Liver (tissue), 9 donors: ENCODE results near the gene AIG1. TPM values are rescaled to one million over a fixed set of nuclear protein-coding genes. Genes with fewer than 3 reads are reported as not detected.
A peak's percentile ranks its signal among the peaks of the same experiment; 100 is the strongest.

Source experiments
- DNase-seq: peaks from one replicate; pipeline ENCODE4 v3.0.0-alpha.2; 2017; ENCODE audit warnings: low spot score
- H3K27ac ChIP-seq, 2 donors: one replicate each; pipeline ENCODE4 v1.7.0; 2013; ENCODE audit warnings: inconsistent platforms in 2 of 2, low read length in 2 of 2, control low read depth in 1 of 2, low read depth in 1 of 2, mild to moderate bottlenecking in 1 of 2
- H3K27me3 ChIP-seq, 4 donors: one replicate each; pipeline versions ENCODE4 v1.6.1 to v1.7.0; 2013; ENCODE audit warnings: low read length in 3 of 4, inconsistent platforms in 1 of 4, mild to moderate bottlenecking in 1 of 4, moderate library complexity in 1 of 4; ENCODE audit not compliant: control insufficient read depth in 4 of 4, insufficient read depth in 4 of 4
- H3K36me3 ChIP-seq, 4 donors: one replicate each; pipeline versions ENCODE4 v1.6.1 to v1.7.0; 2013; ENCODE audit warnings: low read length in 3 of 4, mild to moderate bottlenecking in 3 of 4, low read depth in 1 of 4, moderate library complexity in 1 of 4; ENCODE audit not compliant: control insufficient read depth in 4 of 4, insufficient read depth in 3 of 4
- H3K4me1 ChIP-seq, 4 donors: one replicate each; pipeline versions ENCODE4 v1.6.1 to v1.7.0; 2013; ENCODE audit warnings: low read length in 3 of 4, mild to moderate bottlenecking in 3 of 4, moderate library complexity in 1 of 4; ENCODE audit not compliant: control insufficient read depth in 4 of 4, insufficient read depth in 4 of 4
- H3K4me3 ChIP-seq, 3 donors: one replicate each; pipeline versions ENCODE4 v1.6.1 to v1.7.0; 2013; ENCODE audit warnings: low read length in 3 of 3, control low read depth in 1 of 3, low read depth in 1 of 3, mild to moderate bottlenecking in 1 of 3
- H3K9ac ChIP-seq, 2 donors: one replicate each; pipeline ENCODE4 v1.7.0; 2013; ENCODE audit warnings: low read length in 2 of 2, mild to moderate bottlenecking in 2 of 2, moderate library complexity in 2 of 2, control low read depth in 1 of 2, low read depth in 1 of 2
- H3K9me3 ChIP-seq, 4 donors: one replicate each; pipeline versions ENCODE4 v1.6.1 to v1.7.0; 2013; ENCODE audit warnings: low read length in 3 of 4; ENCODE audit not compliant: control insufficient read depth in 4 of 4
- EGR1 ChIP-seq, 2 donors: IDR thresholded peaks; 2 replicates each; pipeline ENCODE4 v1.6.1; 2016 to 2018; ENCODE audit warnings: antibody characterized with exemption in 2 of 2, low read depth in 2 of 2
- FOXA2 ChIP-seq: IDR thresholded peaks from 2 replicates; pipeline ENCODE4 v1.6.1; 2016; ENCODE audit warnings: antibody characterized with exemption
- GABPA ChIP-seq, 2 donors: IDR thresholded peaks in 1 of 2; conservative IDR thresholded peaks in 1 of 2; 2 replicates each; pipeline ENCODE4 v1.6.1; 2016; ENCODE audit warnings: antibody characterized with exemption in 2 of 2, mild to moderate bottlenecking in 1 of 2, moderate library complexity in 1 of 2
- HNF4A ChIP-seq, 2 donors: conservative IDR thresholded peaks; 2 replicates each; pipeline ENCODE4 v1.6.1; 2016; ENCODE audit warnings: antibody characterized with exemption in 2 of 2, mild to moderate bottlenecking in 2 of 2
- RXRA ChIP-seq, 2 donors: IDR thresholded peaks; 2 replicates each; pipeline ENCODE4 v1.6.1; 2017 to 2018; ENCODE audit warnings: antibody characterized with exemption in 2 of 2, mild to moderate bottlenecking in 1 of 2
- SP1 ChIP-seq: IDR thresholded peaks from 2 replicates; pipeline ENCODE4 v1.6.1; 2018; ENCODE audit warnings: antibody characterized with exemption, mild to moderate bottlenecking
- TAF1 ChIP-seq: conservative IDR thresholded peaks from 2 replicates; pipeline ENCODE4 v1.6.1; 2016; ENCODE audit warnings: antibody characterized with exemption, mild to moderate bottlenecking
- WGBS: extraction: QIAGEN DNeasy Blood & Tissue Kit; methylation state at CpG from one replicate; pipeline ENCODE4 v1.1.7; 2013; 5-methylcytosine and 5-hydroxymethylcytosine counted together
- polyA plus RNA-seq, 2 donors: library from polyadenylated mRNA; stranded (reverse) in 1 of 2; unstranded in 1 of 2; fragments of 200-250 nt in 1 of 2; fragments of >200 nt in 1 of 2; fragmentation: Nextera tagmentation in 1 of 2; extraction: Ambion mirVana in 1 of 2; gene quantifications; one replicate each; pipeline versions ENCODE4 v1.2.1 to v1.2.3, GENCODE V29; 2013 to 2015
- total RNA-seq, 2 donors: library from RNA; depleted of rRNA; stranded (reverse); fragments of >200 nt; gene quantifications; one replicate each; pipeline ENCODE4 v1.2.3, GENCODE V29; 2014
- TF ChIP-seq, protein P1 (sequence below): IDR thresholded peaks from 2 replicates; pipeline ENCODE4 v1.6.1; 2016; ENCODE audit warnings: antibody characterized with exemption
- TF ChIP-seq, protein P2 (sequence below): IDR thresholded peaks from 2 replicates; pipeline ENCODE4 v1.6.1; 2016; ENCODE audit warnings: antibody characterized with exemption, mild to moderate bottlenecking
- donor health status: healthy.
- donor health status: healthy.
- donor health status: healthy.
- donor health status: healthy.
- donor health status: healthy.

The AIG1 gene
- total and polyA plus RNA-seq, 4 donors: 74.8 to 169 (median 121) TPM

DNA sequence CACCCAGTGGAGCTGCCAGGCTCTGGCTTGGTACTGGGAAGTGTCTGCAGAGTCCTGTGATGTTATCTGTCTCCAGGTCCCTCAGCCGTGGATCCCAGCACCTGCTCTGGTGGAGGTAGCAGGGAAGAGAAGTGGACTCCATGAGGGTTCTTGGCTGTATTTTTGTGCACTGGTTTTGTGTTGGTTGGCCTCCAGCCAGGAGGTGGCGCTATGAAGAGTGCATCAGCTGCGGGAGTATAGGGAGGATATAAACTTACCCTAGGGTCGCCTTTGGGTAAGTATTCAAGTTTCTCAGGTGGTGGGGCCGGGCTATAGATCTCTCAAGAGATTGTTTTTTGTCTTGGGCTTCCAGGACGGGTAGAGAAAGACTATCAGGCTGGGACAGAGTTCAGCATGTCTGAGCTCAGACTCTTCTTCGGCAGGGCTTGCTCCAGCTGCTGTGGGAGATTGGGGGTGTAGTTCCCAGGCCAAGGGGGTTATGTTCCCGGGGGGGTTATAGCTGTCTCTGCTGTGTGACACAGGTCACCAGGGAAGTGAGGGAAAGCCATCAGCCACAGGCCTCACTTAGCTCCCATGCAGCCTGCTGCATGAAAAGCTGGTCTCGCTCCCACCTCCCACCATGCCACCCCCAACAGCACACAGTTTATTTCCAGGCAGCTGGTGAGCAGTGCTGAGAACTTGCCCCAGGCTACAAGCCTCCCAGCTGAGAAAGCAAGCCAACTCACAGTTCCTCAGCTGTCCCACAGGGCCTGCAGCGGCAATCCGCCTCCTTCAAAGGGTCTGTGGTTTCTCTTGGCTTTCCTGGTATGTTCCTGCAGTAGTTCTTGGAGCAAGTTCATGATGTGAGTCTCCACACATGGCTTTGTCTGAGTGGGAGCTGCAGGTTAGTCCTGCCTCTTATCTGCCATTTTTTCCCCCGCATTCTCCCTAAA is 115.7 kb downstream of the AIG1 start:
- peak overlapping the region in 1 of 2 donors; percentile 49 for H3K27ac ChIP-seq
- TF ChIP-seq, protein P1, sequence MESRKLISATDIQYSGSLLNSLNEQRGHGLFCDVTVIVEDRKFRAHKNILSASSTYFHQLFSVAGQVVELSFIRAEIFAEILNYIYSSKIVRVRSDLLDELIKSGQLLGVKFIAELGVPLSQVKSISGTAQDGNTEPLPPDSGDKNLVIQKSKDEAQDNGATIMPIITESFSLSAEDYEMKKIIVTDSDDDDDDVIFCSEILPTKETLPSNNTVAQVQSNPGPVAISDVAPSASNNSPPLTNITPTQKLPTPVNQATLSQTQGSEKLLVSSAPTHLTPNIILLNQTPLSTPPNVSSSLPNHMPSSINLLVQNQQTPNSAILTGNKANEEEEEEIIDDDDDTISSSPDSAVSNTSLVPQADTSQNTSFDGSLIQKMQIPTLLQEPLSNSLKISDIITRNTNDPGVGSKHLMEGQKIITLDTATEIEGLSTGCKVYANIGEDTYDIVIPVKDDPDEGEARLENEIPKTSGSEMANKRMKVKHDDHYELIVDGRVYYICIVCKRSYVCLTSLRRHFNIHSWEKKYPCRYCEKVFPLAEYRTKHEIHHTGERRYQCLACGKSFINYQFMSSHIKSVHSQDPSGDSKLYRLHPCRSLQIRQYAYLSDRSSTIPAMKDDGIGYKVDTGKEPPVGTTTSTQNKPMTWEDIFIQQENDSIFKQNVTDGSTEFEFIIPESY: no peak
- TF ChIP-seq SP1 (no peak), GABPA (IDR thresholded peaks at IDR 0.05 in 1 of 2, conservative IDR thresholded peaks at IDR 0.05 in 1 of 2) (no peak)
- H3K9me3 ChIP-seq: no peaks in the 10 kb centered on the region
- peaks cover 0 to 7% (median 0%) of the 10 kb centered on the region in 4 donors for H3K4me1 ChIP-seq
- DNase-seq: no peak
- 93% methylated on average over 12 of the region's 12 CpGs for WGBS
- no peak overlapping the region for H3K9ac ChIP-seq
- H3K4me3 ChIP-seq: no peak overlapping the region
- peaks cover 1 to 15% (median 4%) of the 10 kb centered on the region in 4 donors for H3K36me3 ChIP-seq
- H3K27me3 ChIP-seq: no peaks in the 10 kb centered on the region

DNA sequence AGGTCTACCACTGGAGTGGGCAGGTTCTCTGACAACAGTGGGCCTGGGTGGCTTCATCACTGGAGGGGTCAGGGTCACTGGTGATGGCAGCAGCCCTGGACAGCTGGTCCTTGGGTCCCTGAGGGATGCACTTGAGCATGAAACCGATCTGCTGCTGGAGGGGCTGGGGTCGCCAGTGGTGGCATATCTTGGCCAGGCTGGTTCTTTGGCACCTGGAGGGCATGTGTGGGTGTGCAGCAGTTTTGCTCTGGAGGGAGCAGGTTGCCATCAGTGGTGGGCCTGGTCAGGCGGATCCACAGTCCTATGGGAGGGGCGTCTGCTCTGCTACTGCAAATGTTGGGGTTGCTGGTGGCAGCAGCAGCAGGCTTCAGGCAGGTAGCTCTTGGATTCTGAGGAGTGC is 117.0 kb downstream of the AIG1 start:
- Histone ChIP-seq H3K27ac (no peak overlapping the region), H3K4me3 (no peak overlapping the region), H3K27me3 (no peaks in the 10 kb centered on the region), H3K9ac (no peak overlapping the region), H3K36me3 (peaks cover 2 to 9% (median 3%) of the 10 kb centered on the region in 4 donors), H3K4me1 (peaks cover 0 to 7% (median 0%) of the 10 kb centered on the region in 4 donors), H3K9me3 (no peaks in the 10 kb centered on the region)
- no peak for TF ChIP-seq RXRA (IDR thresholded peaks at IDR 0.05)
- TF ChIP-seq, protein P2, sequence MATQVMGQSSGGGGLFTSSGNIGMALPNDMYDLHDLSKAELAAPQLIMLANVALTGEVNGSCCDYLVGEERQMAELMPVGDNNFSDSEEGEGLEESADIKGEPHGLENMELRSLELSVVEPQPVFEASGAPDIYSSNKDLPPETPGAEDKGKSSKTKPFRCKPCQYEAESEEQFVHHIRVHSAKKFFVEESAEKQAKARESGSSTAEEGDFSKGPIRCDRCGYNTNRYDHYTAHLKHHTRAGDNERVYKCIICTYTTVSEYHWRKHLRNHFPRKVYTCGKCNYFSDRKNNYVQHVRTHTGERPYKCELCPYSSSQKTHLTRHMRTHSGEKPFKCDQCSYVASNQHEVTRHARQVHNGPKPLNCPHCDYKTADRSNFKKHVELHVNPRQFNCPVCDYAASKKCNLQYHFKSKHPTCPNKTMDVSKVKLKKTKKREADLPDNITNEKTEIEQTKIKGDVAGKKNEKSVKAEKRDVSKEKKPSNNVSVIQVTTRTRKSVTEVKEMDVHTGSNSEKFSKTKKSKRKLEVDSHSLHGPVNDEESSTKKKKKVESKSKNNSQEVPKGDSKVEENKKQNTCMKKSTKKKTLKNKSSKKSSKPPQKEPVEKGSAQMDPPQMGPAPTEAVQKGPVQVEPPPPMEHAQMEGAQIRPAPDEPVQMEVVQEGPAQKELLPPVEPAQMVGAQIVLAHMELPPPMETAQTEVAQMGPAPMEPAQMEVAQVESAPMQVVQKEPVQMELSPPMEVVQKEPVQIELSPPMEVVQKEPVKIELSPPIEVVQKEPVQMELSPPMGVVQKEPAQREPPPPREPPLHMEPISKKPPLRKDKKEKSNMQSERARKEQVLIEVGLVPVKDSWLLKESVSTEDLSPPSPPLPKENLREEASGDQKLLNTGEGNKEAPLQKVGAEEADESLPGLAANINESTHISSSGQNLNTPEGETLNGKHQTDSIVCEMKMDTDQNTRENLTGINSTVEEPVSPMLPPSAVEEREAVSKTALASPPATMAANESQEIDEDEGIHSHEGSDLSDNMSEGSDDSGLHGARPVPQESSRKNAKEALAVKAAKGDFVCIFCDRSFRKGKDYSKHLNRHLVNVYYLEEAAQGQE: no peak
- TF ChIP-seq, protein P1: no peak
- TF ChIP-seq FOXA2: no peak
- TF ChIP-seq TAF1: no peak
- TF ChIP-seq EGR1 (IDR thresholded peaks at IDR 0.05; ENCODE audit: low read depth in 2 of 2): no peak
- no peak for TF ChIP-seq HNF4A (conservative IDR thresholded peaks at IDR 0.05)
- 95% methylated on average over 4 of the region's 4 CpGs for WGBS
- DNase-seq: no peak
